NCI-H526 (cell line): Measurements from ENCODE around the gene UNC13B.

Experiments
- DNase-seq, 2 experiments: peaks; one replicate each; lab custom pipeline; 2025; lab: John Stamatoyannopoulos, UW

Gene UNC13B

GRCh38 chr9:35335164-35335563 is 173.4 kb downstream of the UNC13B start:
- DNase-seq: no peak

GRCh38 chr9:35338086-35338485 is 176.3 kb downstream of the UNC13B start:
- no peak for DNase-seq

GRCh38 chr9:35338561-35339274 is 176.9 kb downstream of the UNC13B start:
- no peak for DNase-seq

- DNase-seq: no peak
These were observed 178.2 kb downstream of the UNC13B start for GRCh38 chr9:35340046-35340445.

- no peak for DNase-seq
These were observed 179.2 kb downstream of the UNC13B start for GRCh38 chr9:35341021-35341420.

- DNase-seq: no peak
These were observed 179.8 kb downstream of the UNC13B start for GRCh38 chr9:35341585-35341984.

GRCh38 chr9:35342221-35342958 is 180.6 kb downstream of the UNC13B start:
- peak; percentile 31 to 39 for DNase-seq

- no peak for DNase-seq
These were observed 186.3 kb downstream of the UNC13B start for GRCh38 chr9:35348109-35348508.

GRCh38 chr9:35349287-35349990 is 187.6 kb downstream of the UNC13B start:
- DNase-seq: no peak

GRCh38 chr9:35350212-35350611 is 188.4 kb downstream of the UNC13B start:
- DNase-seq: no peak

- no peak for DNase-seq
These were observed 189.2 kb downstream of the UNC13B start for GRCh38 chr9:35350827-35351549.

- no peak for DNase-seq
These were observed 192.0 kb downstream of the UNC13B start for GRCh38 chr9:35353731-35354365.

GRCh38 chr9:35355939-35356338 is 194.1 kb downstream of the UNC13B start:
- DNase-seq: no peak

- no peak for DNase-seq
These were observed 195.3 kb downstream of the UNC13B start for GRCh38 chr9:35357116-35357515.

GRCh38 chr9:35357826-35358225 is 196.0 kb downstream of the UNC13B start:
- no peak for DNase-seq

GRCh38 chr9:35364817-35365585 is 203.2 kb downstream of the UNC13B start:
- DNase-seq: no peak

GRCh38 chr9:35366627-35367026 is 204.8 kb downstream of the UNC13B start:
- DNase-seq: no peak

GRCh38 chr9:35367451-35367850 is 205.6 kb downstream of the UNC13B start:
- DNase-seq: no peak

- DNase-seq: no peak
These were observed 208.4 kb downstream of the UNC13B start for GRCh38 chr9:35370241-35370640.

- DNase-seq: no peak
These were observed 212.6 kb downstream of the UNC13B start for GRCh38 chr9:35374436-35374835.

GRCh38 chr9:35374910-35375309 is 213.1 kb downstream of the UNC13B start:
- DNase-seq: no peak
